Measurements from ENCODE around the gene ERMARD.

- TF ChIP-seq CTCF (conservative IDR thresholded peaks at IDR 0.05; ENCODE audit: low read length) (no peak), EZH2phosphoT487 (IDR thresholded peaks at IDR 0.05; ENCODE audit: borderline replicate concordance) (no peak)
Measured at GRCh38 chr6:169803816-169804340, 52.5 kb downstream of the ERMARD start.
